HG03342 (cell line): ENCODE results near the gene FILIP1L.

Experiments
- ATAC-seq: cut with Tn5 transposase; IDR thresholded peaks from one replicate; pipeline ENCODE4 v1.9.1; 2021; ENCODE audit warnings: mild to moderate bottlenecking, moderate library complexity; ENCODE audit not compliant: unreplicated experiment

Gene FILIP1L

GRCh38 chr3:99900248-99900647 is 214.1 kb downstream of the FILIP1L start:
- ATAC-seq, result no peak

GRCh38 chr3:99899603-99900002 is 214.7 kb downstream of the FILIP1L start:
- ATAC-seq, result no peak

- ATAC-seq, result no peak
Measured at GRCh38 chr3:99896482-99896881, 217.8 kb downstream of the FILIP1L start.

- no peak for ATAC-seq
Measured at GRCh38 chr3:99895703-99896441, 218.4 kb downstream of the FILIP1L start.

- no peak for ATAC-seq
Measured at GRCh38 chr3:99895131-99895696, 219.1 kb downstream of the FILIP1L start.

GRCh38 chr3:99892332-99892731 is 222.0 kb downstream of the FILIP1L start:
- no peak for ATAC-seq

- no peak for ATAC-seq
Measured at GRCh38 chr3:99891610-99892285, 222.6 kb downstream of the FILIP1L start.

- no peak for ATAC-seq
Measured at GRCh38 chr3:99885851-99886250, 228.4 kb downstream of the FILIP1L start.

- no peak for ATAC-seq
Measured at GRCh38 chr3:99885085-99885484, 229.2 kb downstream of the FILIP1L start.

- ATAC-seq, result no peak
Measured at GRCh38 chr3:99884484-99884883, 229.8 kb downstream of the FILIP1L start.

GRCh38 chr3:99883693-99884092 is 230.6 kb downstream of the FILIP1L start:
- no peak for ATAC-seq

GRCh38 chr3:99883138-99883461 is 231.2 kb downstream of the FILIP1L start:
- no peak for ATAC-seq

GRCh38 chr3:99882436-99883137 is 231.7 kb downstream of the FILIP1L start:
- ATAC-seq, result no peak

GRCh38 chr3:99881121-99881524 is 233.2 kb downstream of the FILIP1L start:
- ATAC-seq, result no peak

GRCh38 chr3:99879275-99879674 is 235.0 kb downstream of the FILIP1L start:
- no peak for ATAC-seq

- peak; percentile 55 for ATAC-seq
Measured at GRCh38 chr3:99878005-99878404, 236.3 kb downstream of the FILIP1L start.

GRCh38 chr3:99877031-99877579 is 237.2 kb downstream of the FILIP1L start:
- ATAC-seq, result no peak

- ATAC-seq, result peak; percentile 83
Measured at GRCh38 chr3:99875929-99876841, 238.1 kb downstream of the FILIP1L start.

GRCh38 chr3:99875581-99875928 is 238.7 kb downstream of the FILIP1L start:
- no peak for ATAC-seq

- ATAC-seq, result no peak
Measured at GRCh38 chr3:99874237-99875002, 239.9 kb downstream of the FILIP1L start.
